Transverse colon (tissue), 4 donors: ENCODE results near the gene SLC30A3.

Experiments used
- CTCF ChIP-seq, 5 experiments: fragments of 200-600 bp in 3 of 5; fragments of 450-650 bp in 2 of 5; sonication (generic) in 3 of 5; IDR thresholded peaks; 1 replicate in 2 of 5; 2 replicates in 3 of 5; pipeline ENCODE4 v1.5.1; 2016 to 2017; ENCODE audit warnings: antibody characterized with exemption in 5 of 5, inconsistent platforms in 3 of 5, mild to moderate bottlenecking in 2 of 5, moderate library complexity in 1 of 5
- POLR2AphosphoS5 ChIP-seq, 3 donors: sonication (generic); formaldehyde crosslinking; IDR thresholded peaks; one replicate each; pipeline ENCODE4 v1.6.1; 2016; ENCODE audit warnings: antibody characterized with exemption in 3 of 3

GRCh38 chr2:27219091-27219490, 43.8 kb downstream of the SLC30A3 start:
- no peak for TF ChIP-seq CTCF (IDR thresholded peaks at IDR 0.05)
- TF ChIP-seq POLR2AphosphoS5 (IDR thresholded peaks at IDR 0.05) = no peak
